Fibroblast of lung (primary cell): ENCODE data around the gene SEC14L2.

Source experiments
- CTCF ChIP-seq, 2 donors: IDR thresholded peaks in 1 of 2; conservative IDR thresholded peaks in 1 of 2; 1 replicate in 1 of 2; 2 replicates in 1 of 2; pipeline ENCODE4 v1.5.1; 2011 to 2012; ENCODE audit warnings: low read length in 2 of 2, control low read depth in 1 of 2, inconsistent platforms in 1 of 2, low read depth in 1 of 2, mild to moderate bottlenecking in 1 of 2
- EZH2 ChIP-seq: IDR thresholded peaks from 2 replicates; pipeline ENCODE4 v1.5.1; 2012; ENCODE audit warnings: low read length, control low read depth, mild to moderate bottlenecking; ENCODE audit errors: missing control alignments

- no peak for TF ChIP-seq CTCF (conservative IDR thresholded peaks at IDR 0.05 in 1 of 2, IDR thresholded peaks at IDR 0.05 in 1 of 2; ENCODE audit: low read depth in 1 of 2, low read length in 2 of 2)
- TF ChIP-seq EZH2 = no peak
Observed at GRCh38 chr22:30423959-30424533, 27.2 kb downstream of the SEC14L2 start.
